ENCODE data around the gene GTSE1. TPM values are rescaled to one million over a fixed set of nuclear protein-coding genes. Genes with fewer than 3 reads are reported as not detected.

GTSE1 gene
- polyA plus RNA-seq, 1 of the 3 experiments (the other 2 are of a cell fraction) = 12.2 TPM

- no peaks in the 10 kb centered on the region for H4K20me1 ChIP-seq (ENCODE audit: insufficient read depth)
- H3K4me1 ChIP-seq (ENCODE audit: control insufficient read depth in 1 of 2, insufficient read depth in 2 of 2, low read depth in 1 of 2, low read length in 1 of 2) = no peaks in the 10 kb centered on the region
- no peak overlapping the region for H2AFZ ChIP-seq (ENCODE audit: low read depth)
- H3K27ac ChIP-seq (ENCODE audit: low read depth in 2 of 2, low read length in 1 of 2) = no peak overlapping the region
- no peaks in the 10 kb centered on the region for H3K36me3 ChIP-seq (replicated peaks in 1 of 2; ENCODE audit: control insufficient read depth in 1 of 2, insufficient read depth in 2 of 2, low read length in 1 of 2)
- H3K79me2 ChIP-seq (ENCODE audit: insufficient read depth) = no peaks in the 10 kb centered on the region
- no peak overlapping the region for H3K4me3 ChIP-seq (ENCODE audit: low read depth in 2 of 2, low read length in 1 of 2)
- no peaks in the 10 kb centered on the region for H3K9me3 ChIP-seq
- H3K9me2 ChIP-seq = no peaks in the 10 kb centered on the region
- WGBS (ENCODE audit: low lambda C conversion rate) = 74% methylated on average over 17 of the region's 22 CpGs
- no peak for TF ChIP-seq RXRA (IDR thresholded peaks at IDR 0.05; ENCODE audit: borderline replicate concordance, low read depth)
- no peak for TF ChIP-seq RCOR1 (IDR thresholded peaks at IDR 0.05; ENCODE audit: low read length)
- no peak for TF ChIP-seq EZH2phosphoT487 (IDR thresholded peaks at IDR 0.05; ENCODE audit: borderline replicate concordance, low read depth)
- TF ChIP-seq CHD2 (IDR thresholded peaks at IDR 0.05; ENCODE audit: low read length, partially characterized antibody) = no peak
- no peak overlapping the region for H3K9ac ChIP-seq
- H3F3A ChIP-seq (replicated peaks; ENCODE audit: insufficient read depth) = peaks cover 5% of the 10 kb centered on the region
- H3K4me2 ChIP-seq = no peak overlapping the region
- no peak for DNase-seq
- H3K27me3 ChIP-seq (ENCODE audit: insufficient read depth) = no peaks in the 10 kb centered on the region
- POLR2A ChIA-PET = no interaction called here
- CTCF ChIA-PET = interaction anchor here (1.0 to 1.8 kb wide), 2 partner anchors 8 to 177 kb away, joined by 4 to 8 read pairs; no protein-coding TSS in a partner anchor
These were observed 68.5 kb downstream of the GTSE1 start for GRCh38 chr22:46365166-46365624.

DNA sequence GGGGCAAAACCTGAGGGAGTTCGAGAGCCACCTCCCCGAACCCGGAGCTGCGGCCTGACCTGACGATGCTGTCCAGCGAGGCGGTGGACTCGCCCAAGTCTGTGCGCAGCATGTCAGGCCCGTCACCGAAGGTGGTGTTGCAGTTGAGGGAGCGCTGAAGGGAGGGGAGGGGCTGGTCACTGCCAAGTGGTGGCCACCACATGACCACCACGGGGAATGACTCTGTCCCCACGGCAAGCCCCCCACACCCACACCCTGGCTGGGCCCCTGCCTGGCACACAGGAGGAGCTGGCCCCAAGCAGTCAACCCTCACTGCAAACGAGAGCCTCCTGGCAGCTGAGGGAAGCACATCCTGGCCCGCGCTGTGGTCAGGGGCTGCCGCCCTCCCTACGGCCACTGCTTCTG lies 69.7 kb downstream of the GTSE1 start:
- TF ChIP-seq YY1 (IDR thresholded peaks at IDR 0.05; ENCODE audit: low read depth) = no peak
- TF ChIP-seq SIN3A (IDR thresholded peaks at IDR 0.05; ENCODE audit: borderline replicate concordance, low read depth, low read length) = no peak
- TF ChIP-seq MXI1 (IDR thresholded peaks at IDR 0.05; ENCODE audit: low read depth, low read length) = no peak
- TF ChIP-seq ZBTB33 (IDR thresholded peaks at IDR 0.05; ENCODE audit: borderline replicate concordance, low read depth) = no peak
- no peak for TF ChIP-seq REST (IDR thresholded peaks at IDR 0.05; ENCODE audit: low read depth, low read length)
- TF ChIP-seq USF2 (IDR thresholded peaks at IDR 0.05; ENCODE audit: borderline replicate concordance, low read depth, low read length) = no peak
- TF ChIP-seq CHD2 (IDR thresholded peaks at IDR 0.05; ENCODE audit: low read length, partially characterized antibody) = no peak
- no peak for TF ChIP-seq FOXJ3 (CRISPR knock-in tag; IDR thresholded peaks at IDR 0.05)
- no peak for TF ChIP-seq RAD21 (IDR thresholded peaks at IDR 0.05; ENCODE audit: low read length)
- TF ChIP-seq IRF3 (IDR thresholded peaks at IDR 0.05; ENCODE audit: low read depth, low read length) = no peak
- TF ChIP-seq POLR2AphosphoS5 (IDR thresholded peaks at IDR 0.05; ENCODE audit: low read depth, low read length) = no peak
- TF ChIP-seq ELF1 (IDR thresholded peaks at IDR 0.05) = no peak
- TF ChIP-seq PBX3 (IDR thresholded peaks at IDR 0.05) = no peak
- TF ChIP-seq RFX5 (IDR thresholded peaks at IDR 0.05; ENCODE audit: low read length) = no peak
- Histone ChIP-seq H3K4me3 (ENCODE audit: low read depth in 2 of 2, low read length in 1 of 2) (no peak overlapping the region), H3K4me1 (ENCODE audit: control insufficient read depth in 1 of 2, insufficient read depth in 2 of 2, low read depth in 1 of 2, low read length in 1 of 2) (no peaks in the 10 kb centered on the region), H3K9me2 (no peaks in the 10 kb centered on the region), H3K27me3 (ENCODE audit: insufficient read depth) (no peaks in the 10 kb centered on the region), H2AFZ (ENCODE audit: low read depth) (no peak overlapping the region), H3K36me3 (replicated peaks in 1 of 2; ENCODE audit: control insufficient read depth in 1 of 2, insufficient read depth in 2 of 2, low read length in 1 of 2) (no peaks in the 10 kb centered on the region), H3K27ac (ENCODE audit: low read depth in 2 of 2, low read length in 1 of 2) (no peak overlapping the region), H3K9me3 (no peaks in the 10 kb centered on the region), H3F3A (replicated peaks; ENCODE audit: insufficient read depth) (peaks cover 5% of the 10 kb centered on the region), H3K9ac (no peak overlapping the region), H3K4me2 (no peak overlapping the region), H3K79me2 (ENCODE audit: insufficient read depth) (no peaks in the 10 kb centered on the region), H4K20me1 (ENCODE audit: insufficient read depth) (no peaks in the 10 kb centered on the region)
- WGBS (ENCODE audit: low lambda C conversion rate) = 88% methylated on average over 17 of the region's 19 CpGs
- ChIA-PET CTCF (interaction anchor here (0.9 to 3.2 kb wide), 7 partner anchors 11 to 305 kb away, joined by 4 to 105 read pairs (median 13); no protein-coding TSS in a partner anchor), POLR2A (no interaction called here)
- DNase-seq = no peak
